Glutamatergic neuron (in vitro differentiated cells): ENCODE measurements around the gene MGST1. TPM values are rescaled to one million over a fixed set of nuclear protein-coding genes. Genes with fewer than 3 reads are reported as not detected.

Source experiments
- DNase-seq: peaks from one replicate; pipeline ENCODE4 v3.0.0; 2022
- H3K27ac Mint-ChIP-seq: one replicate; pipeline ENCODE4 v1.8.0; 2020; ENCODE audit warnings: mild to moderate bottlenecking, mixed read lengths, inconsistent platforms; ENCODE audit not compliant: unreplicated experiment
- H3K27me3 Mint-ChIP-seq: one replicate; pipeline ENCODE4 v1.8.0; 2020; ENCODE audit warnings: mild to moderate bottlenecking, moderate library complexity, mixed read lengths, inconsistent platforms; ENCODE audit not compliant: unreplicated experiment
- H3K36me3 Mint-ChIP-seq: one replicate; pipeline ENCODE4 v1.8.0; 2020; ENCODE audit warnings: mild to moderate bottlenecking, mixed read lengths, inconsistent platforms; ENCODE audit not compliant: unreplicated experiment
- H3K4me1 Mint-ChIP-seq: one replicate; pipeline ENCODE4 v1.8.0; 2020; ENCODE audit warnings: mild to moderate bottlenecking, low read depth, mixed read lengths, inconsistent platforms; ENCODE audit not compliant: unreplicated experiment
- H3K4me3 Mint-ChIP-seq: one replicate; pipeline ENCODE4 v1.8.0; 2020; ENCODE audit warnings: mild to moderate bottlenecking, mixed read lengths, inconsistent platforms; ENCODE audit not compliant: unreplicated experiment
- H3K9me3 Mint-ChIP-seq: one replicate; pipeline ENCODE4 v1.8.0; 2020; ENCODE audit warnings: mild to moderate bottlenecking, moderate library complexity, mixed read lengths, inconsistent platforms; ENCODE audit not compliant: unreplicated experiment
- CTCF ChIP-seq: fragments of 200-600 bp; sonication (generic); IDR thresholded peaks from one replicate; pipeline ENCODE4 v1.5.0; 2021; ENCODE audit not compliant: partially characterized antibody, unreplicated experiment
- total RNA-seq: library from RNA; stranded (reverse); fragmentation: NEBNext Ultra II Directional; extraction: Animal tissue kit (Norgen Biotek cat#: 25700); gene quantifications from one replicate; pipeline ENCODE4 v1.2.1, GENCODE V29; 2021; ENCODE audit not compliant: unreplicated experiment

Gene MGST1
- total RNA-seq, 1 donor from 2014 or later = 5.7 TPM

- Mint-ChIP-seq H3K9me3 (peaks cover 5% of the 10 kb centered on the region), H3K27ac (no peak overlapping the region), H3K4me1 (peaks cover 7% of the 10 kb centered on the region), H3K4me3 (no peak overlapping the region), H3K27me3 (no peaks in the 10 kb centered on the region), H3K36me3 (peaks cover 15% of the 10 kb centered on the region)
- DNase-seq = no peak
- no peak for TF ChIP-seq CTCF
These were observed 39.5 kb upstream of the MGST1 start for GRCh38 chr12:16307856-16308475.

GRCh38 chr12:16310934-16311333 lies 36.5 kb upstream of the MGST1 start:
- TF ChIP-seq CTCF = no peak
- peaks cover 15% of the 10 kb centered on the region for H3K36me3 Mint-ChIP-seq
- H3K27me3 Mint-ChIP-seq = no peaks in the 10 kb centered on the region
- no peak overlapping the region for H3K27ac Mint-ChIP-seq
- peaks cover 5% of the 10 kb centered on the region for H3K9me3 Mint-ChIP-seq
- H3K4me1 Mint-ChIP-seq = peaks cover 7% of the 10 kb centered on the region
- DNase-seq = no peak
- H3K4me3 Mint-ChIP-seq = no peak overlapping the region

GRCh38 chr12:16323010-16323409 lies 24.4 kb upstream of the MGST1 start:
- peaks cover 2% of the 10 kb centered on the region for H3K27me3 Mint-ChIP-seq
- no peaks in the 10 kb centered on the region for H3K4me1 Mint-ChIP-seq
- H3K36me3 Mint-ChIP-seq = no peaks in the 10 kb centered on the region
- no peak overlapping the region for H3K27ac Mint-ChIP-seq
- no peak overlapping the region for H3K4me3 Mint-ChIP-seq
- no peaks in the 10 kb centered on the region for H3K9me3 Mint-ChIP-seq
- TF ChIP-seq CTCF = no peak
- no peak for DNase-seq

- Mint-ChIP-seq H3K4me3 (no peak overlapping the region), H3K4me1 (no peaks in the 10 kb centered on the region), H3K27me3 (no peaks in the 10 kb centered on the region), H3K9me3 (no peaks in the 10 kb centered on the region), H3K27ac (no peak overlapping the region), H3K36me3 (no peaks in the 10 kb centered on the region)
- no peak for DNase-seq
- TF ChIP-seq CTCF = no peak
These were observed 23.8 kb upstream of the MGST1 start for GRCh38 chr12:16323638-16324037.

GRCh38 chr12:16324272-16324671 lies 23.2 kb upstream of the MGST1 start:
- no peaks in the 10 kb centered on the region for H3K4me1 Mint-ChIP-seq
- no peak overlapping the region for H3K4me3 Mint-ChIP-seq
- no peaks in the 10 kb centered on the region for H3K27me3 Mint-ChIP-seq
- no peak overlapping the region for H3K27ac Mint-ChIP-seq
- H3K9me3 Mint-ChIP-seq = no peaks in the 10 kb centered on the region
- H3K36me3 Mint-ChIP-seq = no peaks in the 10 kb centered on the region
- TF ChIP-seq CTCF = no peak
- DNase-seq = no peak
